HL-60 (cell line): ENCODE results near the gene CHM.

Source experiments
- DNase-seq, 2 experiments: peaks; one replicate each; pipeline ENCODE4 v3.0.0-alpha.2; 2010 to 2020; ENCODE audit warnings: low read depth in 1 of 2, low spot score in 1 of 2
- H3K27ac ChIP-seq: fragments of 250-450 bp; sonication (Bioruptor Pico); replicated peaks from 2 replicates; pipeline ENCODE4 v1.5.1; 2020; ENCODE audit warnings: mild to moderate bottlenecking, moderate library complexity
- H3K27me3 ChIP-seq: fragments of 250-450 bp; sonication (Bioruptor Pico); 2 replicates; pipeline ENCODE4 v1.5.1; 2021; ENCODE audit warnings: mild to moderate bottlenecking, moderate library complexity; ENCODE audit not compliant: insufficient read depth, poor library complexity, severe bottlenecking
- H3K4me3 ChIP-seq: replicated peaks from 2 replicates; pipeline ENCODE4 v1.5.1; 2011; ENCODE audit warnings: mild to moderate bottlenecking, control low read depth, low read length; ENCODE audit not compliant: insufficient read depth
- CTCF ChIP-seq: IDR thresholded peaks from one replicate; pipeline ENCODE4 v1.5.1; 2011; ENCODE audit warnings: low read length, control low read depth, inconsistent platforms; ENCODE audit not compliant: insufficient read depth
- GABPA ChIP-seq: IDR thresholded peaks from 2 replicates; pipeline ENCODE4 v1.6.1; 2012; ENCODE audit warnings: low read depth
- POLR2AphosphoS5 ChIP-seq: IDR thresholded peaks from 2 replicates; pipeline ENCODE4 v1.6.1; 2012; ENCODE audit warnings: low read depth
- REST ChIP-seq: IDR thresholded peaks from 2 replicates; pipeline ENCODE4 v1.6.1; 2012; ENCODE audit warnings: low read depth; ENCODE audit not compliant: insufficient replicate concordance
- SPI1 ChIP-seq: IDR thresholded peaks from 2 replicates; pipeline ENCODE4 v1.6.1; 2012; ENCODE audit warnings: low read depth, mild to moderate bottlenecking, borderline replicate concordance

The CHM gene

GRCh38 chrX:85998954-85999353 lies 48.4 kb downstream of the CHM start:
- no peak for TF ChIP-seq GABPA
- TF ChIP-seq REST = no peak
- no peaks in the 10 kb centered on the region for H3K27me3 ChIP-seq
- no peak overlapping the region for H3K27ac ChIP-seq
- DNase-seq = no peak
- no peak overlapping the region for H3K4me3 ChIP-seq

- Histone ChIP-seq H3K27me3 (no peaks in the 10 kb centered on the region), H3K27ac (no peak overlapping the region), H3K4me3 (no peak overlapping the region)
- no peak for TF ChIP-seq REST
- no peak for TF ChIP-seq SPI1
- TF ChIP-seq POLR2AphosphoS5 = no peak
- no peak for TF ChIP-seq GABPA
- no peak for TF ChIP-seq CTCF
- DNase-seq = no peak
These were observed 50.8 kb downstream of the CHM start for GRCh38 chrX:85996555-85996954.

GRCh38 chrX:85995641-85996040 lies 51.7 kb downstream of the CHM start:
- Histone ChIP-seq H3K27me3 (no peaks in the 10 kb centered on the region), H3K27ac (no peak overlapping the region), H3K4me3 (no peak overlapping the region)
- TF ChIP-seq POLR2AphosphoS5 (no peak), REST (no peak), CTCF (no peak), GABPA (no peak), SPI1 (no peak)
- DNase-seq = no peak

- TF ChIP-seq CTCF (no peak), GABPA (no peak), SPI1 (no peak), REST (no peak), POLR2AphosphoS5 (no peak)
- Histone ChIP-seq H3K27ac (no peak overlapping the region), H3K4me3 (no peak overlapping the region), H3K27me3 (no peaks in the 10 kb centered on the region)
- no peak for DNase-seq
These were observed 52.6 kb downstream of the CHM start for GRCh38 chrX:85994797-85995196.
